GM19193 (cell line): ENCODE data around the gene ALAS1.

ENCODE experiments used
- POLR2A ChIP-seq: IDR thresholded peaks from 4 replicates; pipeline ENCODE4 v1.6.1; 2011; ENCODE audit not compliant: insufficient read depth, insufficient read length; ENCODE audit errors: extremely low read depth

Gene ALAS1

GRCh38 chr3:52197842-52198625, at the start of gene ALAS1:
TSS of gene ALAS1 (plus strand) at chr3:52198160. CDS start at chr3:52199242, 1,082 bp downstream.
- TF ChIP-seq POLR2A = peak; percentile 97

GRCh38 chr3:52149021-52149420, 48.9 kb upstream of the ALAS1 start:
- no peak for TF ChIP-seq POLR2A

- no peak for TF ChIP-seq POLR2A
These were observed 48.2 kb upstream of the ALAS1 start for GRCh38 chr3:52149726-52150125.

- no peak for TF ChIP-seq POLR2A
These were observed 47.6 kb upstream of the ALAS1 start for GRCh38 chr3:52150357-52150756.

- no peak for TF ChIP-seq POLR2A
These were observed 47.1 kb upstream of the ALAS1 start for GRCh38 chr3:52150860-52151259.

- no peak for TF ChIP-seq POLR2A
These were observed 44.4 kb upstream of the ALAS1 start for GRCh38 chr3:52153389-52154096.

- peak; percentile 65 for TF ChIP-seq POLR2A
These were observed 43.5 kb upstream of the ALAS1 start, which contains the start of gene POC1A for GRCh38 chr3:52154135-52155094. TSS of gene POC1A (minus strand) at chr3:52154423. CDS start at chr3:52154372, 51 bp downstream.

GRCh38 chr3:52155912-52156311, 42.0 kb upstream of the ALAS1 start:
- no peak for TF ChIP-seq POLR2A

GRCh38 chr3:52159503-52159902, 38.5 kb upstream of the ALAS1 start:
- no peak for TF ChIP-seq POLR2A

- no peak for TF ChIP-seq POLR2A
These were observed 35.6 kb upstream of the ALAS1 start for GRCh38 chr3:52162250-52162872.

- no peak for TF ChIP-seq POLR2A
These were observed 30.7 kb upstream of the ALAS1 start for GRCh38 chr3:52167240-52167639.

- no peak for TF ChIP-seq POLR2A
These were observed 26.3 kb upstream of the ALAS1 start for GRCh38 chr3:52171514-52172261.

- TF ChIP-seq POLR2A = no peak
These were observed 25.6 kb upstream of the ALAS1 start for GRCh38 chr3:52172262-52172757.
